Middle frontal gyrus (tissue), 1 donor: ENCODE data around the gene USP12.
"Not testable (repeated sequence)": the region's sequence is repeated elsewhere in the genome, so short reads cannot be mapped to it uniquely, and the experiment has no call there.

Experiments
- DNase-seq: peaks from one replicate; pipeline ENCODE4 v3.0.0-alpha.2; 2015; ENCODE audit warnings: low spot score; ENCODE audit errors: extremely low spot score

USP12 gene

GRCh38 chr13:27171244-27171826 is at the start of gene USP12:
TSS of gene USP12 (minus strand) at chr13:27171811. CDS start at chr13:27171639, 172 bp downstream.
- DNase-seq = no peak

GRCh38 chr13:27219611-27220010 is 48.0 kb upstream of the USP12 start:
- no peak for DNase-seq

GRCh38 chr13:27218861-27219260 is 47.2 kb upstream of the USP12 start:
- DNase-seq = not testable (repeated sequence)

- DNase-seq = not testable (repeated sequence)
Observed at GRCh38 chr13:27217791-27218190, 46.2 kb upstream of the USP12 start.

GRCh38 chr13:27213386-27213785 is 41.8 kb upstream of the USP12 start:
- not testable (repeated sequence) for DNase-seq

- no peak for DNase-seq
Observed at GRCh38 chr13:27211771-27212364, 40.3 kb upstream of the USP12 start.

- DNase-seq = no peak
Observed at GRCh38 chr13:27211271-27211670, 39.7 kb upstream of the USP12 start.

- no peak for DNase-seq
Observed at GRCh38 chr13:27208514-27208913, 36.9 kb upstream of the USP12 start.

GRCh38 chr13:27203854-27204253 is 32.2 kb upstream of the USP12 start:
- DNase-seq = no peak

- DNase-seq = no peak
Observed at GRCh38 chr13:27203186-27203585, 31.6 kb upstream of the USP12 start.

- DNase-seq = no peak
Observed at GRCh38 chr13:27201661-27202060, 30.1 kb upstream of the USP12 start.

- DNase-seq = no peak
Observed at GRCh38 chr13:27200413-27201070, 28.9 kb upstream of the USP12 start.

GRCh38 chr13:27199696-27200095 is 28.1 kb upstream of the USP12 start:
- DNase-seq = no peak

- no peak for DNase-seq
Observed at GRCh38 chr13:27199211-27199610, 27.6 kb upstream of the USP12 start.

- DNase-seq = no peak
Observed at GRCh38 chr13:27194895-27195764, 23.5 kb upstream of the USP12 start.

GRCh38 chr13:27194209-27194608 is 22.6 kb upstream of the USP12 start:
- DNase-seq = no peak

GRCh38 chr13:27193496-27193895 is 21.9 kb upstream of the USP12 start:
- DNase-seq = no peak

GRCh38 chr13:27192973-27193372 is 21.4 kb upstream of the USP12 start:
- no peak for DNase-seq

GRCh38 chr13:27192367-27192766 is 20.8 kb upstream of the USP12 start:
- DNase-seq = not testable (repeated sequence)

GRCh38 chr13:27189192-27189591 is 17.6 kb upstream of the USP12 start:
- DNase-seq = no peak

- DNase-seq = no peak
Observed at GRCh38 chr13:27188239-27188638, 16.6 kb upstream of the USP12 start.

GRCh38 chr13:27186295-27186694 is 14.7 kb upstream of the USP12 start:
- DNase-seq = no peak
